Calu3 (cell line): ENCODE data around the gene CDH13. TPM values are rescaled to one million over a fixed set of nuclear protein-coding genes. Genes with fewer than 3 reads are reported as not detected.

ENCODE experiments used
- BruUV-seq: library from RNA; stranded (reverse); fragments of 400-500 nt; replicated peaks from 2 replicates; lab custom pipeline; 2021; lab: Mats Ljungman, UMichigan
- CTCF ChIA-PET: fragments of 300-600 bp; sonication (Branson Sonifier 250); formaldehyde crosslinking; loops from one replicate; lab custom pipeline; 2022; ENCODE audit warnings: antibody characterized with exemption; lab: Charles Lee
- DNase-seq: peaks from one replicate; pipeline ENCODE4 v3.0.0; 2022
- H3K27ac Mint-ChIP-seq: one replicate; pipeline ENCODE4 v1.8.0; 2022; ENCODE audit warnings: mixed read lengths; ENCODE audit not compliant: unreplicated experiment
- H3K27me3 Mint-ChIP-seq: one replicate; pipeline ENCODE4 v1.8.0; 2022; ENCODE audit warnings: mixed read lengths; ENCODE audit not compliant: unreplicated experiment
- H3K36me3 Mint-ChIP-seq: one replicate; pipeline ENCODE4 v1.8.0; 2022; ENCODE audit warnings: mild to moderate bottlenecking, moderate library complexity, mixed read lengths; ENCODE audit not compliant: insufficient read depth, unreplicated experiment
- H3K4me1 Mint-ChIP-seq: one replicate; pipeline ENCODE4 v1.8.0; 2022; ENCODE audit warnings: mild to moderate bottlenecking, low read depth, mixed read lengths; ENCODE audit not compliant: unreplicated experiment
- H3K4me3 Mint-ChIP-seq: one replicate; pipeline ENCODE4 v1.8.0; 2022; ENCODE audit warnings: mild to moderate bottlenecking, low read depth, moderate library complexity, mixed read lengths; ENCODE audit not compliant: unreplicated experiment
- H3K9me3 Mint-ChIP-seq: one replicate; pipeline ENCODE4 v1.8.0; 2022; ENCODE audit warnings: low read depth, mixed read lengths; ENCODE audit not compliant: unreplicated experiment
- CTCF ChIP-seq: fragments of 200-600 bp; IDR thresholded peaks from one replicate; pipeline ENCODE4 v1.8.0; 2022; ENCODE audit warnings: antibody characterized with exemption; ENCODE audit not compliant: unreplicated experiment
- intact Hi-C: fragments of 100-400 bp; cut with micrococcal nuclease; formaldehyde crosslinking; loops from one replicate; pipeline ENCODE4 v1.10.0; 2022; ENCODE audit not compliant: unreplicated experiment
- total RNA-seq: library from RNA; stranded (reverse); gene quantifications from 2 replicates; pipeline ENCODE4 v1.2.3, GENCODE V29; 2022

The CDH13 gene
- total RNA-seq, 1 experiment from 2014 or later = not detected

- H3K27me3 Mint-ChIP-seq = no peaks in the 10 kb centered on the region
- CTCF ChIA-PET = no interaction called here
- no peak for TF ChIP-seq CTCF
- H3K36me3 Mint-ChIP-seq = no peaks in the 10 kb centered on the region
- H3K4me3 Mint-ChIP-seq = no peak overlapping the region
- intact Hi-C loops = no loop called here
- no peaks in the 10 kb centered on the region for H3K4me1 Mint-ChIP-seq
- no peaks in the 10 kb centered on the region for H3K9me3 Mint-ChIP-seq
- DNase-seq = no peak
- H3K27ac Mint-ChIP-seq = no peak overlapping the region
- BruUV-seq = no TSS peak
Observed at GRCh38 chr16:83666449-83666848, 1039.7 kb downstream of the CDH13 start.

GRCh38 chr16:83669456-83669855 is 1042.7 kb downstream of the CDH13 start:
- CTCF ChIA-PET = no interaction called here
- Mint-ChIP-seq H3K36me3 (no peaks in the 10 kb centered on the region), H3K27ac (no peak overlapping the region), H3K27me3 (no peaks in the 10 kb centered on the region), H3K9me3 (no peaks in the 10 kb centered on the region), H3K4me1 (no peaks in the 10 kb centered on the region), H3K4me3 (no peak overlapping the region)
- no TSS peak for BruUV-seq
- TF ChIP-seq CTCF = no peak
- no peak for DNase-seq
- intact Hi-C loops = no loop called here

- CTCF ChIA-PET = no interaction called here
- Mint-ChIP-seq H3K36me3 (no peaks in the 10 kb centered on the region), H3K4me1 (no peaks in the 10 kb centered on the region), H3K9me3 (no peaks in the 10 kb centered on the region), H3K4me3 (no peak overlapping the region), H3K27me3 (peaks cover 33% of the 10 kb centered on the region), H3K27ac (no peak overlapping the region)
- no peak for DNase-seq
- BruUV-seq = no TSS peak
- TF ChIP-seq CTCF = no peak
- intact Hi-C loops = no loop called here
Observed at GRCh38 chr16:83674931-83675535, 1048.3 kb downstream of the CDH13 start.

GRCh38 chr16:83676086-83676485 is 1049.3 kb downstream of the CDH13 start:
- Mint-ChIP-seq H3K9me3 (no peaks in the 10 kb centered on the region), H3K4me3 (no peak overlapping the region)
- CTCF ChIA-PET = interaction anchor here (0.9 kb wide), 1 partner anchor 147 kb away, joined by 3 read pairs; no protein-coding TSS in a partner anchor

More at GRCh38 chr16:83676086-83676485, 1049.3 kb downstream of the CDH13 start:
- no TSS peak for BruUV-seq
- intact Hi-C loops = no loop called here
- Mint-ChIP-seq H3K27ac (no peak overlapping the region), H3K4me1 (no peaks in the 10 kb centered on the region), H3K27me3 (peaks cover 41% of the 10 kb centered on the region), H3K36me3 (no peaks in the 10 kb centered on the region)
- no peak for DNase-seq
- TF ChIP-seq CTCF = no peak
